HG02870 (cell line): Measurements from ENCODE around the gene IPO9.
A peak's percentile ranks its signal among the peaks of the same experiment; 100 is the strongest.
"Not testable (repeated sequence)": the region's sequence is repeated elsewhere in the genome, so short reads cannot be mapped to it uniquely, and the experiment has no call there.

Experiments
- ATAC-seq: cut with Tn5 transposase; IDR thresholded peaks from one replicate; pipeline ENCODE4 v1.9.1; 2021; ENCODE audit warnings: mild to moderate bottlenecking, moderate library complexity; ENCODE audit not compliant: unreplicated experiment

IPO9 gene

DNA sequence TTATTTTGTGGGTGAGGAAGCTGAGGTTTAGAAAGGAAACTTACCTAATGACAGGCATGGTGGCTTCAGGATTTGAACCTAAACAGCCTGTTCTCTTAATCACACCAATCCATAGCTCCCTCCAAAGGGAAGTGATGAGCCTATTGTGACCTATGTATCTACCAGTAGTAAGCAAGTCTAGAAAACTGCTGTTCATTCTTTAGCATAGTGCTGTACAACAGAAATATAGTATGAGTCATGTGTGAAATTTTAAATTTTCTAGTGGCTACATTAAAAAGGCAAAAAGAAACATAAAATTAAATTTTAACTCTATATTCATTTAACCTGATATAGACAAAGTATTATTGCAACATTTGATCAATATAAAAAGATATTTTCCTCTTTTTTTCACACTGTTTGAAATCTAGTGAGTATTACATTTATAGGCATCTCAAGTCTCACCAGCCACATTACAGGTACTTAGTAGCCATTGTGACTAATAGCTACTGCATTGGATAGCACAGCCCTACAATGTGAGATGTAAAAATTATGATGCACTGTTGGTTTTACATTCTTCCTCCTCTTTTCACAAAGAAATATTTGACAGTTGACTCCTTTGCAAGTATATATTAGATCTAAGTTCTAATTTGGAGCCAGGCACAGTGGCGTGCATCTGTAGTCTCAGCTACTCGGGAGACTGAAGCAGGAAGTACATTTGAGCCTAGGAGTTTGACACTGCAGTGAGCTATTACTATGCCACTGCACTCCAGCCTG is 16.6 kb downstream of the IPO9 start:
- ATAC-seq: no peak

DNA sequence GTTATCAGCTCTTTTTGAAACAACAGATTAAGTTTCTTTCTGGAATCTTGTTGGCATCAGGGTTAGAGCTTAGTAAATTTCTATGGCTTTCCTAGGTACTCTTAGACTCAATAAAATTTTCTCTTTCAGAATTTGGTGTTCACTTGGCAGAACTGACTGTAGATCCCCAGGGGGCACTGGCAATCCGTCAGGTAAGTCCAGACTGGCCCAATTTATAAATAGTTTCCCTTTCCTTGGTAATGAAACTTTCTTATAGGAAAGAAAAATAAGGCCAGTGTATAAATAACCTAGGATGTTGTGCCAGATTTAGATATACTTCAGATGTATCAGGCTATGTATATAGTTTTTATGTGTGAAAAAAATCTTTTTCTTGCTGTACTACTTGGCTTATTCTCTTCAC is 18.2 kb downstream of the IPO9 start:
- no peak for ATAC-seq

DNA sequence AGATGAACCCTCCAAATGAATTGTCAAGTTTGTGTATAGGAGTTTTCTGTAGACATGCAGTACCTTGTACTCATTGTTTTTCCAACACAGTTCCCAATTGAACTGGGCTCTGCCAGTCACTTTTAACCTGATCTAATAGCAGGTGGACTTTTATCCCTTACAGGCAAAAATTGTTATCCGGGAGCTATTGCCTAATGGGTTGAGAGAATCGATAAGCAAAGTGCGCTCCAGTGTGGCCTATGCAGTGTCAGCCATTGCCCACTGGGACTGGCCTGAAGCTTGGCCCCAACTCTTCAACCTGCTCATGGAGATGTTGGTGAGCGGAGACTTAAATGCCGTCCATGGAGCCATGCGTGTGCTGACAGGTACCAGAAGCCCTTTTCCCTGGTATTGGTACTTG is 19.3 kb downstream of the IPO9 start:
- ATAC-seq: no peak

DNA sequence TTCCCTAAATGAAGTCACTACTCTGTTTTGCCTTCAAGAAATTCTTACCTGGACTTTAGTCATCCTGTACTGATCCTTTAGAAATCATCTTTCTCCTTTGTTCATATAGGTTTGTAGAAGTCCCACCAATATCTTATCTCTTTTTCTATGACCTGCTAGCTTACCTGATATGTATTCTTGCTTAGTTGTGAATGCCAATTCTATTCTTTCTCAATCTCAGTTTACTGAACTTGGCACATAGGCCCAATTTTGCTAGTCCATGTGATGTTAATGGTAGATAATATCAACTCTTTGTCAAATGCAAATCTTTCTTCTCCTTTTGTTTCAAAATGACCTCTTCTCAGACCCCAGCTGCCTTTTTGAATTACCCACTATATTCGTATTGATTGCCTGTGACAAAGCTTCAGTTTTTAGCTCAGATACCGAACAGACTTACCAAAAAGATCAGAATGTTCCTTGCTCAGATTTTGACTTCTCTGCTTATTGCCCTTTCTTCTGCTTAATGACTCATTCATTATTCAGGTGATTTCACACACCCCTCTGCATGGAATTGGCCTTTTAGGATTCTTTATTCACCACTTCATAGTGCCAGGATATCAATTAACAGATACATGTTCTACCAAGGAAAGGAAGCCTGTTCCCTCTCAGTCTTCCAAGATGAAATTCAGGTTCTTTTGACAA is 20.6 kb downstream of the IPO9 start:
- ATAC-seq: no peak

DNA sequence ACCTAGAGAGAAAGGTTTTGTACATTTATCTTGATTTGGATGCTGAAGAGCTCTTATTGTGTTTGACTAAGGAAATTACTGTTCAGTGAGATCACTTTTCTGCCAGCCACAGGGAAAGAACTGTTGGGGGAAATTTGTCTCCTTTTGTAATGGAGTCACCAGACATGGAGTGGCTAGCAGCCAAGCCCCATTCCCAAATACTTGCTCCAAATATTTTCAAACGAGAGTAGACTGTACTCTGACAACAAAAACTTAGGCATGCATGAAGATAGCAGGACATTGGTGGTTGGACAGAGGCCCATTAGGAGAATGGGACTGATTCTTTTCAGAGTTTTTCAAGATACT is 21.1 kb downstream of the IPO9 start:
- no peak for ATAC-seq

DNA sequence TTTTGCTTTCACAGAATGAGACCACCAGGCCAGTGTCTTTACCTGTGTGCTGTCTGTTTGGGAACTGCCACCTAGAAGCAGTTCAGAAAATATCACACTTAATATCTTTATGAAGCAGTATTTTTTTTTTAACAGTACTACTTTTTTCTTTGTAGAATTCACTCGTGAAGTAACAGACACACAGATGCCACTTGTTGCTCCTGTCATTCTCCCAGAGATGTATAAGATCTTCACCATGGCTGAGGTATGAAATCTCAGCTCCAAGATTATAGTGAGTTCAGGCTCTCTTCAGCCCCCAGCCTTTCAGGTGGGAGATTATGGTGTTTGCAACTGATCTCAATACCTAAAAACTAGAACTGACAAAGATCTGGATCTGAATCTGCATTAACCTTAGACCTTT is 23.0 kb downstream of the IPO9 start:
- no peak for ATAC-seq

DNA sequence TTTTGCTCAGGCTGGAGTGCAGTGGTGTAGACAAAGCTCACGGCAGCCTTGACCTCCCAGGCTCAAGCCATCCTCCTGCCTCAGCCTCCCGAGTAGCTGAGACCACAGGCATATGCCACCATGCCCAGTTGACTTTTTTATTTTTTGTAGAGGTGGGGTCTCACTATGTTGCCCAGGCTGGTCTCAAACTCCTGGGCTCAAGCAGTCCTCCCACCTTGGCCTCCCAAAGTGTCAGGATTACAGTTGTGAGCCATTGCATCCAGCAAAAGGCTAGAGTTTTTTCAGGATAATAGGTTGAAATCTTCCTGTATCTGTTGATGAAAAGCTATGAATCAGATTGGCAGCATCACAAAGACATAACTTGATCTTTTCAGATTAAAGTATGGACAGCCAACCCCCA is 27.8 kb downstream of the IPO9 start:
- not testable (repeated sequence) for ATAC-seq

DNA sequence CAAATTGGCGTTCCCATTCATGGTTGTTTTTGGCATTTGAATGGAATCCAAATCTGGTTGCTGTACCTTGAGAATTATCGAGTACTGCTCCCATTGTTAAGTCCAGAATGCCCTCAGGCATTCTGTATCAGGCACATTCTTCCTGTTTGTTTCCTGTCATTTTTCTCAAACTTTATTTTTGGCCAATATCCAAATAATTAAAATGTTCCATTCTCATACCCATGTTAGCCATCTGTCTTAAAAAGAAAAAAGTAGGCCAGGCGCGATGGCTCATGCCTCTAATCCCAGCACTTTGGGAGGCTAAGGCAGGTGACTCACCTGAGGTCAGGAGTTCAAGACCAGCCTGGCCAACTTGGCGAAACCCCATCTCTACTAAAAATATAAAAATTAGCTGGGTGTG is 30.5 kb downstream of the IPO9 start:
- ATAC-seq: no peak

DNA sequence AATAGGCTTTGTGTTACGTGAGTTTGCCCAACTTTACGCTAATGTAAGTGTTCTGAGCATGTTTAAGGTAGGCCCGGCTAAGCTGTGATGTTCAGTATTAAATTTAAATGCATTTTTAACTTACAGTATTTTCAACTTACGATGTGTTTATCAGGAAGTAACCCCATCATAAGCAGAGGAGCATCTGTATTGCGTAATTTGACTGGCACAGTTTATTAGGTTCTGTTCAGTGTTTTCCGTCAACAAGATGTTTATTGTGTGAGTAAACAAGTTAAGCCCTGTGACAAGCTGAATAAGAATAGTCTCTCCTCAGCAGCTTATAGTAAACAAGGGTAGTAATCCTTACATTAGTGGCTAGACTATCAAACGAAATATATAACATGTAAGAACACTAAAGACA is 32.5 kb downstream of the IPO9 start:
- no peak for ATAC-seq

DNA sequence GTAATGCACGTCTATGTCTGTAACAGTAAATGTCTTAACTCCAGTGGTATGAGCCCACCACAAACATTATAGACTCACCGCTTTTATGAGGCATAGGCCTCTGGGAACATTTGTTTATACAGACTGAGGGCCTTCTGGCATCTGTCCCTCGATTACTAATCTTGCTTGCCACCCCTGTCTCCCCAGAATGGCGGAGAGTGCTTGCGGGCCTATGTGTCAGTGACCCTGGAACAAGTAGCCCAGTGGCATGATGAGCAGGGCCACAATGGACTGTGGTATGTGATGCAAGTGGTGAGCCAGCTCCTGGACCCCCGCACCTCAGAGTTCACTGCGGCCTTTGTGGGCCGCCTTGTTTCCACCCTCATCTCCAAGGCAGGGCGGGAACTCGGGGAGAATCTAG is 41.4 kb downstream of the IPO9 start:
- ATAC-seq: no peak

DNA sequence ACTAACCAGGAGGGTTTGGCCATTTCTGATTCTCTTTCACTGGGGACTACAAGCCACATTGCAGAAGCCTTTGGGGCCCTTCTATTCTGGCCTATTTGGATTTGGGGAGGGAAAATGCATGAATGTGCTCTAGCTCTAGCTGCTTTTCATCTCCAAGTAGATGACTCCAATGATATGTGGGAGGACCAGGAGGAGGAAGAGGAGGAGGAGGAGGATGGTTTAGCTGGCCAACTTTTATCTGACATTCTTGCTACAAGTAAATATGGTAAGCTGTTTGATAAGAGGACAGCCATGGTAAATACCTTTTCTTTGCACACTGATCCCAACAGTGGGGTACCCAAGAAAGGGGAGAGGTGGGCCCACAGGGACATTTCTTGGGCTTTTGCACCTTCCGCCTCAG is 45.7 kb downstream of the IPO9 start:
- ATAC-seq: no peak

DNA sequence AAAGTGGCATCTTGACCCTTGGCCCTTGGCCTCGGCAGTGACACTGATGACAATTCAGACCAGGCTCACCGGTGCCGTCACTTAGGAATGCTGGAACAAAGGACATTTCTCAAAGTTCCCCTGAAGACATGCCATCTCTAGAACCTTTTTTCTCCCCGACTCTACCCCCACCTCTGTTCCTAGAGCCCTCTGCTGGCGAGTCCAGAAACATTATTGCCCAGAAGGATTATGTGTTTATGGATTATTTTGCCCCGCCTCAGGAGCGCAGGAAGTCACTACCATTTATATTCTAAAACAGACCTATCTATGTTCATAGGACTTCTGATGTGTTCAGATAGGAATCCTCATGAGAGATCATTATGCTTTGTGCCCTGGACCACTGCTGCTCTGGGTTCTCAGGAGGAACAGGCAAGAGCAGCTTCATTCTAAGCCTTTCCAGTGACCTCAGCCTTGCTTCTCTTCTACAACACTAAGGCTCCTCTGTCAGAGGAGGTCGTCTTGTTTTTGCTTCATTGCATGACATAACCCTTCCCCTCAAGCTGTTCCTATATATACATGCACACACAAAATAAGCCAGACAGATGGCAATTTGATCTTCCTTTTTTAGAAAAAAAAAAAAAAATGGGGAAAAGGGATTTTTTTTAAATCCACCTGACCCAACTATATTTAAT is 47.3 kb downstream of the IPO9 start:
- ATAC-seq: no peak

DNA sequence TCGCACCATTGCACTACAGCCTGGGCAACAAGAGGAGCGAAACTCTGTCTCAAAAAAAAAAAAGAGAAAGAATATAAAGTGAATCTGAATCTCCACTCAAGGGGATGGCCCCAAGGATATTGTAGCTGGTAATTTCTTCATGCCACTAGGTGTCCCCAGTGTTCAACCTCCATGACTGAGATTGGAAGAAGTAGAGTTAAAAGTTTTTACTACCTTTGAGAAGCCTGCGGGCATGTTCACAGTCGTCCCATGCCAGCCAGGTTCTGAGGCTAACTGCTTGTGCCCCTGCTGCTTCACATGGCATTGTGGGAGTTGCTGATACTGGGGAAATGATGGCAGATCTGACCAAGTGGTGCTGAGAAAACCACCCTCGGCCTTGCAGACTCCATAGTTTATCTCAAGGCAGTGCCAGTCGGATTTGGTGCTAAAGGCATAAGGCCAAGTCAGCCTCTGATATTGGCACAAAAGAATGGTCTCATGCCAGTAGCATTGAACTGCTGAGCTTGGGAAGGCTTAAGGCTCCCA is 49.0 kb downstream of the IPO9 start:
- no peak for ATAC-seq

DNA sequence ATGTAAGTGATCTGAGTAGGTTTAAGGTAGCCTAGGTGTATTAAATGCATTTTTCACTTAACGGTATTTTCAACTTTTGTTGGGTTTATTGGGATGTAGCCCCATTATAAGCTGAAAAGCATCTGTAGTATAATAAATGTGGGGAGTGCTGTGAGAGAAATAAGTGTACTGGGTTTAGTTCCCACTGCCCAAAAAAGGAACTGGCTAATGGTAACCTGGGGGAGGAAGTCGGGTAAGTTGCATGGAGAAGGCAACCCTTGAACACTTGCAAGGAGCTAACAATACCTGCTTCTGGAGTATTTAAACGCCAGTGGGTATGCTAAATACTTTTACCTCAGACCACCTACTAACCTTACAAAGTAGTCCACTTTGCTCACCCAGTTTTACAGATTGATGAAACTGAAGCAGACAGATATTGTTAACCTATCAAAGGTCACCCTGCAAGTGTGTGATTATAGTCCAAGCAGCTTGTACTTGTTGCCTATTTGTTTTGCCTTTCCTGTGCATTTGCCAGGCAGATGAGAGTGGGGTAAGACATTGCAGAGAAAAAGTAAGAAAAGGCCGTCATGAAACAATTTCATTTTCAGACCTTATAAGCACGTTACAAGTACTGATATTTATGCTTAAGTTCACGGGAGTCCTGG is 52.1 kb downstream of the IPO9 start:
- ATAC-seq: no peak

DNA sequence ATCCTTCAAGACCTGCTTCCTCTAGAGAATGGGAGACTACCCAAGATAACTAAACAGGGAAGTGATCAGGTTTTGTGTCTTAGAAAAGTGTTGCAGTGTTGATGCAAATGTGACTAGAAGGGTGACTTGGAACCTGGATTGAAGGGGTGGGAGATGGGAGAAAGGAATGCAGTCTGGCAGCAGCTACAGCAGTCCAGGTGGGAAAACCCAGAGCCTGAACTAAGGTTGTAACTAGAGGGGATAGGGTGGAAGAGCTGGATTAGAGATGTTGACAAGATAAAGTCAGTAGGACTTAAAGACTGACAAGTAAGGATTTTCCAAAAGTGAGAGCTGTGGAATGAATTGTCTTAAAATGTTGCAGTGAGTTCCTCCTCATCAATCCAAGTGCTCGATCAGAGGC is 52.7 kb downstream of the IPO9 start:
- no peak for ATAC-seq

DNA sequence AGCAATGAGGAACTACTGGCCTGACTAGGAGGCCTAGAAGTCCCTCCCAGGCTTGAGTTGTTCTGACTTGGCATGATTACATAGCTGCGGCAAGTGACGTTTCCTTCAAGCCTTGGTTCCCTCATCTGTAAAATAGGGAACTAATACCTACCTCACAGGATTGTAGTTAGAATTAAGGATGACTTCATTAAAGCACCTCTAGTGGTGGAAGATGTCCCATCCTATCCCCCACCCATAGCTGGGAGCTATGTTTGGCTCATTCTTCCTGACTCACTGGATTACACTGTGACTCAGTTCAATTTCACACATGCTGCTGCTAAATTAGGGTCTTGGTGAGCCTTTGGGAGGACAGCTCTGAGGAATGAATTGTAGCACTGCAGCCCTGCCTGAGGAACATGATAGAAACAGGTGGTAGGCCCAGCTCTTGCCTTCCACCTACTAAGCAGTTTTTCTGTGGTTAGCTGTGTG is 53.7 kb downstream of the IPO9 start:
- peak; percentile 42 for ATAC-seq

DNA sequence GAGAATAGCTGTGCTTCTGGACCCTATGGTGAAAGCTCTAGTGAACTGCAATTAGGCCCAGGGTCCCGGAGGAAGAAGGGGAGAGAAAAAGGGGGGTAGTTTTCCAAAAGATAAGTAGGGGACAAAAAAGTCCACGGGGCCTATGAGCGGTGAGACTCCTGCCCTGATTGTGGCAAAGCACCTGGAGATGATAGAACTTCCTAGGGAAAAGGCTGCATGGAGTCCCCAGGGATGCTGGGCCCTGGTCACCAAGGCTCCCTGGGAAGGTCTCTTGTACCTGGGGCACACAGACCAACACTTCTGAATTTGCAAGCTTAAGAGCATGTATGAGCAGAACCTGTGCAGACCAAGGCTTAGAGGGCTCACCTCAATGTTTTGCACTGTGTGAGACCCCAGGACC is 54.3 kb downstream of the IPO9 start:
- ATAC-seq: no peak

DNA sequence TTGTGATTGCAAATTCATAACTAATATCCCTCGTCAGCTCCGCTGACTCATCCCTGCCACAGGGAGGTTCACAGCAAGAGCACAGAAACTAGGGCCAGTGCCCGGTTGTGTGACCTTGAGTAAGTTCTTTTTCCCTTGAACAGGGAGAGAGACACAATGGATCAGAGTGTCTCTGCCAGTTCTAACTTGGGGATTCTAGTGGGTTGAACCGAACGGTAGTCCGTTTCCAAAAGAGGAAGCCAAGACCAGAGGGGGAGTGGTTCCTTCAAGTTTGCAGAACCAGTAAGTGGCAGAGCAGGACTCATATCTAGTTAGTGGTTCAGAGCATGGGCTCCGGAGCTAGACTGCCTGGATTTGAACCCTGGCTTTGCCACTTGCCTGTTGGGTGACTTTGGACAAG is 54.8 kb downstream of the IPO9 start:
- ATAC-seq: no peak

DNA sequence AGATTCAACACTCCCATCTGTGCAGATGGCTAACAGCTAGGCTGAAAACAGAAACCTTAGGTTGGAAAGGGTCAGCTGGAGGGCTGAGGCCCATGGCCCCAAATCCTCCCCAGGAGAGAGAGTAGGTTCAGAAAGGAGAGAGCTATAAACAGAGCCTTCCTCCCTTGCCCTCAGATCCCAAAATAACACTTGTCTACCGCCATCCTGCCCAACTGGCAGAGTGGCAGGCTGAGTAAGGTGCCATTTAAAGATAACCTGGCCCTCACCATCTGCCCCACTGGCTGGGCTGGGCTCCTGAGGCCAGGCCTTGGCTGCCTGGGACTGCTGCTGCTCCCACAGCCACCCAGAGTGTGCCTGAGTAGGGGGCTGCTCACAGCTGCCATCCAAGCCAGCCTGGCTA is 55.5 kb downstream of the IPO9 start:
- no peak for ATAC-seq

DNA sequence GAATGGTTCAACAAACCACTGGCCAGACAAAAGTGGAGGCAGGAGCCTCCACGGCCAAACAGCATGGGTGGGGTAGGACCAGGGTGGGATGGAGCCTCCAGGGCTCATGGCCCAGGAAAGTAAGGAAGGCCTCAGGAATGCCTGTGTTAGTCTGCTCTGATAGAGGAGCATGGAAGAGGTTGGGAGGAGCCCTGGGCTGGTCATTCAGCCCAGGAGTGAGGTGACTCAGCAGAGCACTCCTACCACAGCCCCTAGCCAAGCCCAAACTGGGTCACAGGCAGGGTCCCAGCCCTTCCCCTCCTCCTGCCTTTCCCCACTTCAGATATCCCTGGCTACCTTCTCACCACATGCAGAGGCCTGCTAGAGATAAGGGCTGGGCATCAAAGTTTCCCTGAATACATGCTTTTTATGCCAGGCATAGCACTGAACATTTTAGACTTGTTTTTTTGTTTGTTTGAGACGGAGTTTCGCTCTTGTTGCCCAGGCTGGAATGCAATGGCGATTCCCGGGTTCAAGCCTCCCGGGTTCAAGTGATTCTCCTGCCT is 56.6 kb downstream of the IPO9 start:
- no peak for ATAC-seq
